Hepatocyte (in vitro differentiated cells): ENCODE data around the gene NUDC.

Experiments used
- CTCF ChIP-seq: fragments of 200-600 bp; sonication (generic); IDR thresholded peaks from 2 replicates; pipeline ENCODE4 v1.5.1; 2016; ENCODE audit warnings: antibody characterized with exemption, mild to moderate bottlenecking; ENCODE audit not compliant: poor library complexity
- EZH2phosphoT487 ChIP-seq: fragments of 200-600 bp; sonication (generic); IDR thresholded peaks from one replicate; pipeline ENCODE4 v1.6.1; 2018; ENCODE audit warnings: antibody characterized with exemption, mild to moderate bottlenecking, low read depth, moderate library complexity; ENCODE audit not compliant: unreplicated experiment, severe bottlenecking

GRCh38 chr1:26972821-26973220 is 51.3 kb downstream of the NUDC start:
- TF ChIP-seq CTCF (no peak), EZH2phosphoT487 (no peak)
